ENCODE results near the gene DOK6.

DOK6 gene

GRCh38 chr18:69411199-69411598 lies 10.5 kb downstream of the DOK6 start:
- no peak overlapping the region for H3K4me3 ChIP-seq (replicated peaks in 1 of 2; ENCODE audit: low read depth in 2 of 2, low read length in 2 of 2)
- TF ChIP-seq, protein P1, sequence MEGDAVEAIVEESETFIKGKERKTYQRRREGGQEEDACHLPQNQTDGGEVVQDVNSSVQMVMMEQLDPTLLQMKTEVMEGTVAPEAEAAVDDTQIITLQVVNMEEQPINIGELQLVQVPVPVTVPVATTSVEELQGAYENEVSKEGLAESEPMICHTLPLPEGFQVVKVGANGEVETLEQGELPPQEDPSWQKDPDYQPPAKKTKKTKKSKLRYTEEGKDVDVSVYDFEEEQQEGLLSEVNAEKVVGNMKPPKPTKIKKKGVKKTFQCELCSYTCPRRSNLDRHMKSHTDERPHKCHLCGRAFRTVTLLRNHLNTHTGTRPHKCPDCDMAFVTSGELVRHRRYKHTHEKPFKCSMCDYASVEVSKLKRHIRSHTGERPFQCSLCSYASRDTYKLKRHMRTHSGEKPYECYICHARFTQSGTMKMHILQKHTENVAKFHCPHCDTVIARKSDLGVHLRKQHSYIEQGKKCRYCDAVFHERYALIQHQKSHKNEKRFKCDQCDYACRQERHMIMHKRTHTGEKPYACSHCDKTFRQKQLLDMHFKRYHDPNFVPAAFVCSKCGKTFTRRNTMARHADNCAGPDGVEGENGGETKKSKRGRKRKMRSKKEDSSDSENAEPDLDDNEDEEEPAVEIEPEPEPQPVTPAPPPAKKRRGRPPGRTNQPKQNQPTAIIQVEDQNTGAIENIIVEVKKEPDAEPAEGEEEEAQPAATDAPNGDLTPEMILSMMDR (IDR thresholded peaks at IDR 0.05; ENCODE audit: low read depth, low read length), result no peak
- DNase-seq (ENCODE audit: low read depth in 2 of 2), result no peak

DNA sequence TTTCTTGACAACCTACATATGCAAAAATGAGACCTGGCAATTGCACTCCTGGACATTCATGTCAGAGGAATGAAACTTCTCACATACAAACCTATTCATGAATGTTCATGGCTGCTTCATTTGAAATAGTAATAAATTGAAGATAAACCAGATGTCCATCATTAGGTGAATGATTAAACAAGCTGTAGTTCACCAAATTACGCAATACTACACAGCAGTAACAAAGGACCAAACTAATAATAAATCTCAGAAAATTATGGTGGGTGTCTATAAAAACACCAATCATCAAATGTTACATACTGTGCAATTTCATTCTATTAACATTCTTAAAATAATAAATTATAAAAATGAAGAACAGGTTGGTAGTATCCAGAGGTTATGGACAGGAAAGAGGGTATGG lies 13.5 kb downstream of the DOK6 start:
- DNase-seq (ENCODE audit: low read depth in 2 of 2), result no peak
- H3K4me3 ChIP-seq (replicated peaks in 1 of 2; ENCODE audit: low read depth in 2 of 2, low read length in 2 of 2), result no peak overlapping the region
- TF ChIP-seq, protein P1 (IDR thresholded peaks at IDR 0.05; ENCODE audit: low read depth, low read length), result no peak

GRCh38 chr18:69432847-69433246 lies 32.2 kb downstream of the DOK6 start:
- H3K4me3 ChIP-seq (replicated peaks in 1 of 2; ENCODE audit: low read depth in 2 of 2, low read length in 2 of 2), result no peak overlapping the region
- no peak for DNase-seq (ENCODE audit: low read depth in 2 of 2)
- TF ChIP-seq, protein P1 (IDR thresholded peaks at IDR 0.05; ENCODE audit: low read depth, low read length), result no peak

DNA sequence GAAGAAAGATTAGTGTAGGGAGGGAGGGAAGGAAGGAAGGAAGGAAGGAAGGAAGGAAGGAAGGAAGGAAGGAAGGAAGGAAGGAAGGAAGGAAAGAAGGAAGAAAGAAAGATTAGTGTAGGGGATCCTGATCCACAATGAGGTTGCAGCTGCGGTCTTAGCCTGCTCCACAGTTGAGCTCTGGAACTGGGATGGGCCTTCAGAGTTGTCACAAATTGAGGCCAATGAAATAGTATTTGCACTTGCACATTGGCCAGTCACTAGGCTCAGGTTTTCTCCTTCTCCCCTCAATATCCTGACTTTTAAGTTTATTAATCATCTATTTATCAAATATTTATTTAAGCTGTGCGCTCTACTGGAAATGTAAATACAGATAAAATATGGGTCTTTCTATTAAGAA lies 34.3 kb downstream of the DOK6 start:
- no peak for DNase-seq (ENCODE audit: low read depth in 2 of 2)
- no peak overlapping the region for H3K4me3 ChIP-seq (replicated peaks in 1 of 2; ENCODE audit: low read depth in 2 of 2, low read length in 2 of 2)
- TF ChIP-seq, protein P1 (IDR thresholded peaks at IDR 0.05; ENCODE audit: low read depth, low read length), result no peak

DNA sequence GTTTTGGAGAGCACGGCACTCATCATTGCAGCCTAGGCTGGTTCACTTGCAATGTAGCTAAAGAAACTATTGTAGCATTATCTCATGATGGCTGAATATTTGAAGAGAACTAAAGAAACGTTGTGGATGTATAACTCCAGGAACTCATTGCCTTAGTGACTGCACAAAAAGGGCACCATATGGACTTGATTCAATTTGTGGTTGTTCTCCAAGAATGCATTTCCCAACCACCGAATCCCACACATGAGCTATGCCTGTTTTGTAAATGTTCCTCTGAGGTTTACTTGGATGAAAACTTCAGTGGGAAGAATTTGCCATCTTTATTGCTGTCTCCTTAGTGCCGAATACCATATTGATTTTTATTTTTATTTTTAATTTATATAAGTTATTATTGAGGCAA lies 43.5 kb downstream of the DOK6 start:
- no peak overlapping the region for H3K4me3 ChIP-seq (replicated peaks in 1 of 2; ENCODE audit: low read depth in 2 of 2, low read length in 2 of 2)
- peak in 1 of 2 donors; percentile 6 for DNase-seq (ENCODE audit: low read depth in 2 of 2)
- TF ChIP-seq, protein P1 (IDR thresholded peaks at IDR 0.05; ENCODE audit: low read depth, low read length), result no peak

GRCh38 chr18:69447886-69448285 lies 47.2 kb downstream of the DOK6 start:
- no peak for DNase-seq (ENCODE audit: low read depth in 2 of 2)

DNA sequence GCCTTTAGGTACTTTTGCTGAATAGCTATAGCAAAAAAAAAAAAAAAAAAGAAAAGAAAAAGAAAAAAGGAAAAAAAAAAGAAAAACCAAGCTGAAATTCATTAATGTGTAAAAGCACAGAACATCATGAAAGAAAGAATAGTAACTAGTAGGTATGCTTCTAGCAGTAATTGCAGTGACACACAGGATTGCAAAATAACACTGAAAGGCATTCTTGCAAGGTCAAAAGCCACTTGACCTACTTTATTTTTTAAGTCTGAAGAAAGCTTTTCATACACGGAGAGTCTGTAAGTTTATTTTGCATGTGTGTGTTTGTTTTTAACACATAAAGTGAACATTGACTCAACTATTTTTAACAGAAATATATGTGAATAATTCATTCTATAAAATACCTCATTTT lies 54.4 kb downstream of the DOK6 start:
- no peak for DNase-seq (ENCODE audit: low read depth in 2 of 2)

More at GRCh38 chr18:69447886-69448285, 47.2 kb downstream of the DOK6 start:
- TF ChIP-seq, protein P1 (IDR thresholded peaks at IDR 0.05; ENCODE audit: low read depth, low read length), result no peak
- no peak overlapping the region for H3K4me3 ChIP-seq (replicated peaks in 1 of 2; ENCODE audit: low read depth in 2 of 2, low read length in 2 of 2)

More for the DNA sequence above, 54.4 kb downstream of the DOK6 start:
- TF ChIP-seq, protein P1 (IDR thresholded peaks at IDR 0.05; ENCODE audit: low read depth, low read length), result no peak
- H3K4me3 ChIP-seq (replicated peaks in 1 of 2; ENCODE audit: low read depth in 2 of 2, low read length in 2 of 2), result no peak overlapping the region
